ENCODE results near the gene NEK6.

NEK6 gene

GRCh38 chr9:124330011-124330697, 72.4 kb downstream of the NEK6 start:
- no peak overlapping the region for H3K9ac ChIP-seq (ENCODE audit: low read depth, low read length)
- no peaks in the 10 kb centered on the region for H3K9me3 ChIP-seq (ENCODE audit: control insufficient read depth, insufficient read depth, low read length)
- H3K4me1 ChIP-seq (ENCODE audit: insufficient read depth, low read length): no peaks in the 10 kb centered on the region
- H3K36me3 ChIP-seq (ENCODE audit: insufficient read depth, low read length): peaks cover 5% of the 10 kb centered on the region; the same call in 1 of the 2 replicates

GRCh38 chr9:124331580-124331979, 73.8 kb downstream of the NEK6 start:
- Histone ChIP-seq H3K9me3 (ENCODE audit: control insufficient read depth, insufficient read depth, low read length) (no peaks in the 10 kb centered on the region), H3K9ac (ENCODE audit: low read depth, low read length) (no peak overlapping the region), H3K4me1 (ENCODE audit: insufficient read depth, low read length) (no peaks in the 10 kb centered on the region), H3K36me3 (ENCODE audit: insufficient read depth, low read length) (peaks cover 5% of the 10 kb centered on the region; the same call in 1 of the 2 replicates)

GRCh38 chr9:124332361-124333202, 74.8 kb downstream of the NEK6 start:
- Histone ChIP-seq H3K4me1 (ENCODE audit: insufficient read depth, low read length) (no peaks in the 10 kb centered on the region), H3K36me3 (ENCODE audit: insufficient read depth, low read length) (0 out of 2 replicates have a peak, but pooled peaks cover under 1% of the 10 kb centered on the region), H3K9me3 (ENCODE audit: control insufficient read depth, insufficient read depth, low read length) (no peaks in the 10 kb centered on the region), H3K9ac (ENCODE audit: low read depth, low read length) (no peak overlapping the region)

- Histone ChIP-seq H3K36me3 (ENCODE audit: insufficient read depth, low read length) (peaks cover 3% of the 10 kb centered on the region; the same call in 1 of the 2 replicates), H3K9ac (ENCODE audit: low read depth, low read length) (no peak overlapping the region), H3K9me3 (ENCODE audit: control insufficient read depth, insufficient read depth, low read length) (no peaks in the 10 kb centered on the region), H3K4me1 (ENCODE audit: insufficient read depth, low read length) (no peaks in the 10 kb centered on the region)
Measured at GRCh38 chr9:124333203-124333579, 75.4 kb downstream of the NEK6 start.

- H3K36me3 ChIP-seq (ENCODE audit: insufficient read depth, low read length): peaks cover 5% of the 10 kb centered on the region; the same call in 1 of the 2 replicates
- H3K9ac ChIP-seq (ENCODE audit: low read depth, low read length): no peak overlapping the region
- no peaks in the 10 kb centered on the region for H3K4me1 ChIP-seq (ENCODE audit: insufficient read depth, low read length)
- H3K9me3 ChIP-seq (ENCODE audit: control insufficient read depth, insufficient read depth, low read length): no peaks in the 10 kb centered on the region
Measured at GRCh38 chr9:124334568-124335319, 77.0 kb downstream of the NEK6 start.

DNA sequence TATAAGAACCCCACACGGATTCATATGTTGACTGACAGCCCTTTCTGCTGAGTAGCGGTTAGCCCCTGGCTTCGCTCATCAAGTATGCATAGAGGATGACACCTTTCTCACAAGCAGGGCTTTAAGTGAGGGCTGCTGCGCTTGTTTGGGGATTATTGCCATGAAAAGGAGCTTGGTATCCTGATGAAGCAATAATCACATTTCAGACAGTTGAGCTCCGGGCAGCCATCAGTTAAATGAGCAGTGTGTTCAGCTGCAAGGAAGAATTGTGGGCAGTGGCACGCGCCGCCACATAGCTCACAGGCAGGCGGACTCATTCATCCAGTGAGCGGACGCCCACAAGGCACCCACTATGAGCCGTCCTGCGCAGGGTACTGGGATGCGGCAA, 77.6 kb downstream of the NEK6 start:
- H3K36me3 ChIP-seq (ENCODE audit: insufficient read depth, low read length): peaks cover 5% of the 10 kb centered on the region; the same call in 1 of the 2 replicates
- no peaks in the 10 kb centered on the region for H3K4me1 ChIP-seq (ENCODE audit: insufficient read depth, low read length)
- H3K9me3 ChIP-seq (ENCODE audit: control insufficient read depth, insufficient read depth, low read length): no peaks in the 10 kb centered on the region
- no peak overlapping the region for H3K9ac ChIP-seq (ENCODE audit: low read depth, low read length)

DNA sequence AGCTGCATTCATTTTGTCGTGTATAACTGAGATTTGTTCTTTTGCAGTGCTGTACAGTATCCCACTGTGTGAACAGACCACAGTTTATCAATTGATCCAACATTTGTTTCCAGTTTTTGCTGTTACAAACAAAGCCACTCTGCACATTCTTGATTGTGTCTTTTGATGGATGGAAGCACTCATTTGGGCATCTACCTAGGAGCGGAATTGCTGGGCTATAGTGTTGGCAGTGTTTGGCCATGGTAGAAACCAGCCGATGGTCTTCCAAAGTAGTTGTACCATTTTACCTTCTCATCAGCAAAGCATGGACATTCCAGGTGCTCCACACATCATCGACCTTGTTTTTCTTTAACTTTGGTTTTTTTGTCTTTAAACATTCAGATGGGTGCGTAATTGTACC, 79.8 kb downstream of the NEK6 start:
- H3K9me3 ChIP-seq (ENCODE audit: control insufficient read depth, insufficient read depth, low read length): no peaks in the 10 kb centered on the region
- peaks cover 5% of the 10 kb centered on the region; the same call in 1 of the 2 replicates for H3K36me3 ChIP-seq (ENCODE audit: insufficient read depth, low read length)
- H3K4me1 ChIP-seq (ENCODE audit: insufficient read depth, low read length): peaks cover 2% of the 10 kb centered on the region; the same call in 1 of the 2 replicates
- H3K9ac ChIP-seq (ENCODE audit: low read depth, low read length): no peak overlapping the region

GRCh38 chr9:124339603-124340146, 81.9 kb downstream of the NEK6 start:
- peaks cover 6% of the 10 kb centered on the region; the same call in 1 of the 2 replicates for H3K4me1 ChIP-seq (ENCODE audit: insufficient read depth, low read length)
- no peaks in the 10 kb centered on the region for H3K9me3 ChIP-seq (ENCODE audit: control insufficient read depth, insufficient read depth, low read length)
- peaks cover 5% of the 10 kb centered on the region; the same call in 1 of the 2 replicates for H3K36me3 ChIP-seq (ENCODE audit: insufficient read depth, low read length)
- H3K9ac ChIP-seq (ENCODE audit: low read depth, low read length): no peak overlapping the region

DNA sequence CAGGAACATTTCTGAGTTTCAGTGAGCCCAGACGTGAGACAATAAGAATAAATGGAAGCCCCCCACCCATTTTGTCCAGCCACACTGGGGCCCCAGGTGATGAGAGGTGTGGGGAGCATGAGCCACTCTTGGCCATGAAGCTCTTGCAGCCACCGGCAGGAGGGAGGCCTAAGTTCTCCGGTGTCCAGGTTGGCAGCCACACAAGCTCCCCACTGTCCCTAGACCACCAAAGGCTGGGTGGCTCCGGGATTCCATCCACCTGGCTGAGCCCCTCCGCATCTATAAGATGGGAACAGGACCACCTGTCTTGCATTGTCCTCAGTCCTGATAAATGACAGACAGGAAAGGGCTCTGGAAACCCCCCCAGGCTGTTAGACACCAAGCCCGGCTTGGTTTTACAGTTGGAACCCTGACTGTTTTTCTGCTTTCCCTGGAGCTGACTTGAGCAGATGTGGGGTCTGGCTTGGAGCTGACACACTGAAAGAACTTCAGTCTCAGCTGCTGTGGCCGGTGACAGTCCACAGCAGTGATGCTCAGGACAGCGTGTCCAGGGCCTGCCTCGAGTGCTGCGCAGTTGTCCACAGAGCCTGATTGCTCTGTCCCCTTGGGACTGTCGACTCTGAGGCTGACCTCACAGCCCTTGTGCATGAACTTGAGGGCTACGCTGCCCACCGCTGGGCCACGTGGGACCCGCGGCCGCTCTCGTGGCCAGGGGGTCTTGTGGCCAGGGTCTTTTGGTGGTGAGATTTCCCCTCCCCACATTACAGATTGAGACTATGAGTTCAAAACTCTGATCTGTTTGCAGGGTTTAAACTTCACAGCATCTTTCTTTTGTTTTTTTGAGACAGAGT, 82.7 kb downstream of the NEK6 start:
- Histone ChIP-seq H3K36me3 (ENCODE audit: insufficient read depth, low read length) (peaks cover 5% of the 10 kb centered on the region; the same call in 1 of the 2 replicates), H3K9ac (ENCODE audit: low read depth, low read length) (no peak overlapping the region)

GRCh38 chr9:124341455-124342170, 83.9 kb downstream of the NEK6 start:
- peaks cover 6% of the 10 kb centered on the region; the same call in 1 of the 2 replicates for H3K4me1 ChIP-seq (ENCODE audit: insufficient read depth, low read length)
- no peak overlapping the region for H3K9ac ChIP-seq (ENCODE audit: low read depth, low read length)
- peaks cover 5% of the 10 kb centered on the region; the same call in 1 of the 2 replicates for H3K36me3 ChIP-seq (ENCODE audit: insufficient read depth, low read length)
- no peaks in the 10 kb centered on the region for H3K9me3 ChIP-seq (ENCODE audit: control insufficient read depth, insufficient read depth, low read length)

More for the DNA sequence above, 82.7 kb downstream of the NEK6 start:
- H3K4me1 ChIP-seq (ENCODE audit: insufficient read depth, low read length): peaks cover 6% of the 10 kb centered on the region; the same call in 1 of the 2 replicates
- H3K9me3 ChIP-seq (ENCODE audit: control insufficient read depth, insufficient read depth, low read length): no peaks in the 10 kb centered on the region

DNA sequence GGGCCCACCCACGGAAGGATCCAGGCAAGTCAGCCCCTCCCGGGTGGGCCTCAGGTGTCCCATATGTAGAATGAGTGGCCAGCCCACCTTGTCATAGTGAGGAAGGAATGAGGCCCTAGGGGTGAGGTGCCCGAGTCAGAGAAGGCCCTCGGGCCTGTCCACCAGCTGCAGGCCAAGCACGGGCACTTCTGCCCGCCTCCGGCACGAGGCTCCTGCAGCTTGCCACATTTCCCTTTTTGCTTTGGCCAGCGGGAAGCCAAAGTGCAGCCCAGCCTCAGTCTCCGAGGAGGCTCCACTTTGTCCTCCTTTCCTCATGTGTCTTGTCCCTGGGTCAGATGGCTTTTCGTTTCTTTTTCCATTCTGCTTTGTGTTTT, 84.6 kb downstream of the NEK6 start:
- Histone ChIP-seq H3K4me1 (ENCODE audit: insufficient read depth, low read length) (peaks cover 6% of the 10 kb centered on the region; the same call in 1 of the 2 replicates), H3K9me3 (ENCODE audit: control insufficient read depth, insufficient read depth, low read length) (no peaks in the 10 kb centered on the region), H3K36me3 (ENCODE audit: insufficient read depth, low read length) (peaks cover 5% of the 10 kb centered on the region; the same call in 1 of the 2 replicates), H3K9ac (ENCODE audit: low read depth, low read length) (no peak overlapping the region)

- H3K9ac ChIP-seq (ENCODE audit: low read depth, low read length): no peak overlapping the region
- H3K4me1 ChIP-seq (ENCODE audit: insufficient read depth, low read length): peaks cover 6% of the 10 kb centered on the region; the same call in 1 of the 2 replicates
- peaks cover 6% of the 10 kb centered on the region; the same call in 1 of the 2 replicates for H3K36me3 ChIP-seq (ENCODE audit: insufficient read depth, low read length)
- H3K9me3 ChIP-seq (ENCODE audit: control insufficient read depth, insufficient read depth, low read length): no peaks in the 10 kb centered on the region
Measured at GRCh38 chr9:124342776-124343485, 85.2 kb downstream of the NEK6 start.

Measured in ES-I3 (cell line).